ENCODE results near the gene DACH2.
A peak's percentile ranks its signal among the peaks of the same experiment; 100 is the strongest.
"Not testable (repeated sequence)": the region's sequence is repeated elsewhere in the genome, so short reads cannot be mapped to it uniquely, and the experiment has no call there.

DACH2 gene

GRCh38 chrX:86148024-86148511 is at the start of gene DACH2:
TSS of gene DACH2 (plus strand) at chrX:86148451.
- DNase-seq: peak; percentile 45

DNA sequence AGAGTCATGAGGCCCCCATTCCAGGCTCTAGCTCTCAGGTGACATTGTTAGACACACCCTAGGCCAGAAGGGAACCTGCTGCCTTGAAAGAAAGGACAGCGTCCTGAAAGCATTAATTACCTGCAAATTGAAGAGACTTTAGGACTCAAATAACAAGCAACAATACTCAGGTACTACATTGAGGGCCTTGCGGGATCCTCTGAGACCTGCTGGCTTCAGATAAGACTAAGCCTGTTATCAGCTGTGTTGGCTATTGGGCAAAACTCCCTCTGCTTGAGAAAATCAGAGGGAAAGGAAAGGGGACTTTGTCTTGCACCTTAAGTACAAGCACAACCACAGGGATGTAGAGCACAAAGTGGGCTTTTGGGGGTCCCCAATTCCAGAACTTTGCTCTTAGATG is 45.9 kb upstream of the DACH2 start:
- no peak for DNase-seq

DNA sequence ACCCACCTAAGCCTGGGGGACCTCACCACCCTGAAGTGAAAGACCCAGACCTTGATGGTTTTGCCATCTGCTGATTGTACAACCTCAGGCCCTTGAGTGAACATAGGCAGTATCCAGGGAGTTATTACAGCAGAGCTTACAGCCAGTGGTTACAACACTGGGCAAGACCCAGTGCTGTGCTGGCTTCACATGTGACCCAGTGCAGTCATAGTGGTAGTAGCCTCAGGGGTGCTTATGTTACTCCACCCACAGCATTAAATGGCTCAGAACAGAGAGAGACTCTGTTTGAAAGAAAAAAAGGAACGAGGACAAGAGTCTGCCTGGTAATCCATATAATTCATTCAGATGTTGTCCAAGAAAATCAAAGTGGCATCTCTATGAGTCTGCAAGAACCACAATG is 45.2 kb upstream of the DACH2 start:
- no peak for DNase-seq

DNA sequence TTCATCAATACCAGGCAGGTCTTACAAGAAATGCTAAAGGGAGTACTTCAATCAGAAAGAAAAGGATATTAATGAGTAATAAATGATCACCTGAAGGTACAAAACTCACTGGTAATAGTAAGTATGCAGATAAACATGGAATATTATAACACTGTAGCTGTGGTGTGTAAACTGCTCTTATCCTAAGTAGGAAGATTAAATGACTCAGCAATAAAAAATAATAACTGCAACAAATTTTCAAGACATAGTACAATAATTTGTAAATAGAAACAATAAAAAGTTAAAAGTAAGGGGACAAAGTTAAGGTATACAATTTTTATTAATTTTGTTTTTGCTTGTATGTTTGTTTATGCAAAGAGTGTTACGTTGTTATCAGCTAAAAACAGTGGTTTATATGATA is 43.7 kb upstream of the DACH2 start:
- no peak for DNase-seq

DNA sequence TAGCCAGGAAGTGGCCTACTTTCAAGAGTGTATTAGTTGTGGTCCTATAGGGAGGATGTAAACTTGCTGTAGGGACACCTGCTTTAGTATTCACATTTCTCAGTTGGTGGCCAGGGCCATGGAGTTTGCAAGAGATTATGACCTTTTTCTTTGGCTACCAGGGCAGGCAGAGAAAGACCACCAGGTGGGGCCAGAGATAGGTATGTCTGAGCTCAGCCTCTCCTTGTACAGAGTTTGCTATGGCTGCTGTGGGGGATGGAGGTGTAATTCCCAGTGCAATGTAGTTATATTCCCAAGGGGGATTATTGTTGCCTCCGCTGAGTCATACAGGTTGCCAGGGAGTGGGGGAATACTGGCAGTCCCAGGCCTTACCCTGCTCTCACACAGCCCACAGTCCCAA is 26.3 kb upstream of the DACH2 start:
- no peak for DNase-seq

DNA sequence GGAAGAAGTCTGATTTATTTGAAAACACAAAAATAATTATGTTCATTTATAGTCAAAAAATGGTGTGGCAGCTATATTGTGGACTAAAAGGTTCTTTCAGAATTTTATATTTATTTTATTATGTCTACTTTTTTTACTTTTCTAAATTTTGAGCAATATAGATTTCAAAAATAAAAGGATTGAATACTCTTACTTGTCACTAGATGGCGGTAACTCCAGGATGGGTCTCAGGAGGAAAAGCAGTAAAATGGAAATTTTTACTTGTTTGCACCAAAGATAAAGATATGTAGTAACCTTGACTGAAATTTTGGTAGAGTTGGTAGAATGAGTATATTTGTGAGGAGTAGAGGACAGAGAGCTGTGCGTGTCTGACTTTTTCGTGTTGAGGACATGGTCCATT is 14.5 kb upstream of the DACH2 start:
- no peak for DNase-seq

GRCh38 chrX:86137071-86137470 is 11.2 kb upstream of the DACH2 start:
- DNase-seq: no peak

GRCh38 chrX:86141786-86142185 is 6.5 kb upstream of the DACH2 start:
- DNase-seq: no peak

DNA sequence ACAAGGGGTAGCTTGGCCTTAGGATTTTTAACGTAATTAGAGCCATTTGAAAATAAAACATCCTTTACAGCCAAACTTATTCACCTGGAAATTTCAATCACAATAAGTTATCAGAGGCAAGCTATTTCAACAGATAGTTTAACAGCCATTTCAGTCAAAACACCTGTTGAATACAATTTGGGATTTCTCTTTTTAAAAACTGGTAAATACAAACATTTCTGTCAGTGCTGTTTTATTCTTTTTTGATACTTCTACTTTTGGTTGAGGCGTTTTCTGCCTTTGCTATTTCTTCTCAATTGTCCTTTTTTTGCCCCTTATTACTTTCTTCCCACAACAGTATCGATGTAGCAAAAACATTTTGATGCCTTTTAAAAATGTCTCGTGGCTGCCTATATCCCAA is 2.1 kb upstream of the DACH2 start:
- no peak for DNase-seq

GRCh38 chrX:86148594-86148993 is 343 bp downstream of the DACH2 start:
- no peak for DNase-seq

DNA sequence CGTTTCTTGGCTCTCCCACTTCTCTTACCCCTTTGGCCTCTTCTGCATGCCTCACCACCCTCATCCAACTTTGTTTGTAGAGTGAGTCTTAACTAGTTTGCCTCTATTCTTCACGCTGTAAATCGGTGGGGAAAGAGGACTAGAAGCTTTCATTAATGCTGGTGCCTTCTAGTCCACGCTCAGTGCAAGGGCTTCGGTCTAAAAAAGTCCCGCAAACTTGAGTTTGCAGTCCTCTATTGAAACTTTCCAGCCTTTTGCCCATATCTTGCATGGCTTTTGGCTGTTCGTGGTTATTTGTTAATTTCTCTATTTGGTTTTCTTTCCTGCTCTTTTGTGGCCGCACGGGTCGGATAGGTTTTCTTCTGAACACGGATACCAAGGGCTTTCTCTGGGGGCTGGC is 868 bp downstream of the DACH2 start:
- no peak for DNase-seq

DNA sequence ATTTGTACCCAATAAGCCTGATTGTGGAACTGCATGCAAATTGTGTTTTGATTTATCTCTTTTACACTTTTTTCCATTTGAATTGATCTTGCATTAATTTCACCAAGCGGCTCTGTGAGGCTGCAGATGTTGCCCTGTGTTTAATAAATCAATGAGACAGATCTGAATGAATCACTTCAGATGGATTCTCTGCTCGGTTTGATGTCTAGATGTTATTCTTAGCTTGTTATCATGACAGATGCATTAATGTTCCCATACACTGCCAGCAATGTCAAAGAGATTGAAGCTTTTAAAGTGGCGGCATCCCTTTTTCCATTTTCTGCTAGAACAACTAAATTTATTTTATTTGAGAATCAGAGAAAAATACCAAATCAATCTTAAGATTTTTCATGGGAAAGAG is 6.3 kb downstream of the DACH2 start:
- no peak for DNase-seq

GRCh38 chrX:86171366-86171765 is 23.1 kb downstream of the DACH2 start:
- no peak for DNase-seq

GRCh38 chrX:86178906-86179305 is 30.7 kb downstream of the DACH2 start:
- no peak for DNase-seq

GRCh38 chrX:86181325-86181724 is 33.1 kb downstream of the DACH2 start:
- not testable (repeated sequence) for DNase-seq

DNA sequence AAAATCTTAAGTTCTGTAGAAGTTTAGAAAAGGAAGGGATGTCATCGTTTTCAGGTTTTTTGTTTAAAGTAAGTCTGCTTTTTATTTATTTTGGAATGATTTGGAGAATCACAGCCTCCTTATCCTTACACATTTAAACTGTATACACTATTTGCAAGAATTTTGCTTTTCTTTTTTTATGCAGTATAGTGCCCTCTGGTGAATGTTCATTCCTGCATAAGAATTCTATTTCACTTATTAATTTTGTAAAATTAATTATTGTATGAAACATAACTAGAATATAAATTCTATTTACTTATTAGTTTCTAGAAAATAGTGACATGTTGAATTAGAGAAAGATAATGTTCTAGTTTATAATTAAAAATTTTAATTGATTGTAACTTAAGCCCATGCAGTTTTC is 44.6 kb downstream of the DACH2 start:
- DNase-seq: no peak

DNA sequence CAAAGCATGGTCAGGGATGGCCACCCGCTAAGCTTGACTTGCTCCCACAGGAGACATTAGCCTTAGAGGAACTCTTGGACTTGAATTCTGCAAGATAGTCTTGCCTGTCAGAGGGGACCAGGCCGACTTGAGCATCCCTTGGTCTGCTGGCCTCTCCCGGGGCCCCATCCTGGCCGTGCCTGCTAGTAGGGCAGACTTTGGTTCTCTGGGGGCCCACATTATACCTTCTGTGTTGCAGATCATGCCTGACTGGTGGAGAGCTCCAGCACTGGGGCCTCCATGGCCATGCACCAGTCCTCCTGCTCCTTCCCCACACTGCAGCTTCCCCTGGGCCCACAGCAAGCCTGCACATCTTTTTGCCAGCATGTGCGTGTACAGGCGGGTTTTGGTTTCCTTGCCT is 46.5 kb downstream of the DACH2 start:
- DNase-seq: no peak

- DNase-seq: no peak
Observed at GRCh38 chrX:86195343-86195742, 47.1 kb downstream of the DACH2 start.

GRCh38 chrX:86197815-86198214 is 49.6 kb downstream of the DACH2 start:
- DNase-seq: no peak

DNA sequence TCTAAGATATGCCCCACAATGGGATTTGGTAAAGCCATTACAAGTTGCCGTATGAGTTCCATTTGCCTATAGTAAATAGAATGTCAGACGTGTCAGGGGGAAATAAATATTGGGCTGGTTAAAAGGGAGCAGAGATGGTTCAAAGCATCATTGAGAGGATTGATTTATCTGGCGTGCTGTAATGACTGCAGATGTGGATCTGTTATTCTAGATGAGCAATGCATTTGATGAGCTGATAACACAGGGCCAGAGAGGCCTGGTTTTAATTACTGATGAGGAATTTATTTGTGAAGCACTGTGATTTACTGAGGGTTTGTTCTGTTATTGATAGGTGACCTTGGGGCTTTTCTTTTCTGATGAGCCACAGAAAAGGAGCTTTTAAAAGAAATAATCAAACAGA is 62.5 kb downstream of the DACH2 start:
- no peak for DNase-seq

DNA sequence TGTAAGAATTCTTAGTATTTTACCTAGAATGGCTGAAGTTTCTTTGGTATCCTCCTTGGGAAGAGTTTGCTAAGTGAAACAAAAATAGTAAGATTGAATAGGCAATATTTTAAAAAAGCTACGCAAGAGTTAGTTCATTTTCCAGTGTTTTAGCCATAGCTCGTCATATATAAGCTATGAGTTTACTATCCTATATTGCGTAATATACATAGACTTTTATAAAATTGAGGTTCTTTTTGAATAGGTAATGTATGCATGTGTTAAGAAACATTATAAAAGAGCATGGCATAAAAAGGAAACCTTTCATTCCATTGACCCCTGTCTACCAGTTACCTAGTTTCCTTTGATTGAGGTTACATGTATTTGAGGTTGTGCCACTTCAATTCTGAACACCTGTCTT is 67.0 kb downstream of the DACH2 start:
- no peak for DNase-seq

GRCh38 chrX:86237482-86237881 is 89.2 kb downstream of the DACH2 start:
- no peak for DNase-seq

- DNase-seq: no peak
Observed at GRCh38 chrX:86241547-86241946, 93.3 kb downstream of the DACH2 start.

DNA sequence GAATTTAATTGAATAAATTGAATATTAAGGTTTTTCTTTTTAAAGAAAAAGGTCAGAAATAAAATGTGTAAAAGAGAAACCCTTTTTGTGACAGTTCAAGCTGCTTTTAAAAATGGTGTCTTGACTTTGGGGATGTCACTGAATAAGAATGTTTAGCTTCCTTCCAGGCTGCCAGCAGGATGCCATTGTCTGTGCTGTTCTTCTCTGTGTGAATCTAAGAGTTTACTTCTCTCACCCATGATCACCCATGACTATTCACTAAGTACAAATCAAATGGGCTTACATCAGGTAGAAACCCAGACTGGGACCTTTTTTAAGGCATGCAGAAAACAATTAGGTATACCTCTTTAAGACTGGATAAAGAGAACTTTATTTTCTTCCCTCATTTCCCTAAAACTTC is 115.3 kb downstream of the DACH2 start:
- no peak for DNase-seq

- no peak for DNase-seq
Observed at GRCh38 chrX:86295293-86295692, 147.0 kb downstream of the DACH2 start.

GRCh38 chrX:86322913-86323312 is 174.7 kb downstream of the DACH2 start:
- DNase-seq: no peak
